Astrocyte (in vitro differentiated cells and primary cell): ENCODE results near the gene ENTPD2.

Experiments used
- EZH2 ChIP-seq: IDR thresholded peaks from 2 replicates; pipeline ENCODE4 v1.6.1; 2012; ENCODE audit warnings: mild to moderate bottlenecking, low read length, inconsistent platforms; ENCODE audit not compliant: insufficient read depth
- TF ChIP-seq, protein P1 (sequence below): IDR thresholded peaks from 2 replicates; pipeline ENCODE4 v1.5.1; 2011; ENCODE audit warnings: low read depth, mild to moderate bottlenecking, inconsistent platforms, low read length, moderate library complexity; ENCODE audit not compliant: insufficient read depth

DNA sequence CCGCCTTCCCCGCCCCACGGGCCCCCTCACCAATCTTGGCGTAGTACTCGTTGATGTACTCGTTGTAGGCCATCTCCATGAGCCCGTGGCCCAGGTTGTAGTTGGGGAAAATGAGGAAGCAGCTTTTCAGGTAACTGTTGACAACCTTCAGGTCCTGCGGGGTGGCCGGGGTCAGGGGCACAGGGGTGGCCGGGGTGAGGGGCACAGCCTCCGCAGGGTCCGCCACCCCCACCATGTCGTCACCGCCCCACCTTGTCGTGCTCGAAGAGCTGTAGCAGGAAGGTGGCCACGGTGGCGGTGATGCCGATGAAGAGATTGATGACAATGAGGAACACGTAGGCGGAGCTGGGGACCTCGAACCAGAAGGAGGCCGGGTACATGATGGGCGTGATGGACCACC lies 42.7 kb downstream of the ENTPD2 start:
- TF ChIP-seq, protein P1, sequence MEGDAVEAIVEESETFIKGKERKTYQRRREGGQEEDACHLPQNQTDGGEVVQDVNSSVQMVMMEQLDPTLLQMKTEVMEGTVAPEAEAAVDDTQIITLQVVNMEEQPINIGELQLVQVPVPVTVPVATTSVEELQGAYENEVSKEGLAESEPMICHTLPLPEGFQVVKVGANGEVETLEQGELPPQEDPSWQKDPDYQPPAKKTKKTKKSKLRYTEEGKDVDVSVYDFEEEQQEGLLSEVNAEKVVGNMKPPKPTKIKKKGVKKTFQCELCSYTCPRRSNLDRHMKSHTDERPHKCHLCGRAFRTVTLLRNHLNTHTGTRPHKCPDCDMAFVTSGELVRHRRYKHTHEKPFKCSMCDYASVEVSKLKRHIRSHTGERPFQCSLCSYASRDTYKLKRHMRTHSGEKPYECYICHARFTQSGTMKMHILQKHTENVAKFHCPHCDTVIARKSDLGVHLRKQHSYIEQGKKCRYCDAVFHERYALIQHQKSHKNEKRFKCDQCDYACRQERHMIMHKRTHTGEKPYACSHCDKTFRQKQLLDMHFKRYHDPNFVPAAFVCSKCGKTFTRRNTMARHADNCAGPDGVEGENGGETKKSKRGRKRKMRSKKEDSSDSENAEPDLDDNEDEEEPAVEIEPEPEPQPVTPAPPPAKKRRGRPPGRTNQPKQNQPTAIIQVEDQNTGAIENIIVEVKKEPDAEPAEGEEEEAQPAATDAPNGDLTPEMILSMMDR: no peak
- TF ChIP-seq EZH2: no peak
